ENCODE data around the gene KCMF1. TPM values are rescaled to one million over a fixed set of nuclear protein-coding genes. Genes with fewer than 3 reads are reported as not detected.

The KCMF1 gene
- total RNA-seq, 1 experiment from 2014 or later = 90.1 TPM

GRCh38 chr2:84980263-84980983, 9.5 kb downstream of the KCMF1 start:
- no peak for DNase-seq (ENCODE audit: low spot score)

DNA sequence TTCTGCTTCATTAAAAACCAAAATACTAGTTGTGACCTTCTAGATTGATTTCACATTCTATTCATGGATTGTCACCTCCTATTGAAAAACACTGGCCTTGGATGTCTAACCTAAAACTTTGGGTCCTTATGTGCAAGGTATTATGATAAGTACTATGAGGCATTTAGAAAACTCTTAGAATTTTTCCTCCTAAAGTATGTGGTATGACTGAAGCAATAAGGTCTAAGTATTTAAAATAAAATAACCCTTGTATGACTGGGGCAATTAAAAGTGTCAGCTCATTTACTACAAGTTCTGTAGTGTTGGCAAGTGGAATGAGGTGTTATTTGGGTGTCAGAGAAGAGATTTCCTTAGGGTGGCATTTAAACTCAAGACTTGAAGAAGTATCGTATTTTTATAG, 15.1 kb downstream of the KCMF1 start:
- no peak for DNase-seq (ENCODE audit: low spot score)

DNA sequence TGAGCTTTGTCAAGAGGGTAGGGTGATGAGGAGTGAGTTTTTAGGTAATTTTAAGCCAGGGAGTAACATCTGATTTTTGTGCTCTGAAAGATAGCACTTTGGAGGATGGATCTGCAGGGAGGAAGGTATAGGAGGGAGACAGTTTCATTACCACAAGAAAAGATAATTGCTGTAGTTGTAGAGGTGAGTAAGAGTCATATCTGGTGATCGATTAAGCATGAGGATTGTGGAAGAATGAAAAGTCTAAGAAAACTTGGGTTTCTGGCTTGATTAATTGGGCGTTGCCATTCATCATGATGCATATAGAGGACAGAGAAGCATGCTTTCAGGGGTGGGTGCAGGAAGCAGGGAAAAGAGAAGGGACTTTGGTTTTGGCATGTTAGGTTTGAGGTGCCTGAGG, 18.5 kb downstream of the KCMF1 start:
- DNase-seq (ENCODE audit: low spot score) = no peak

DNA sequence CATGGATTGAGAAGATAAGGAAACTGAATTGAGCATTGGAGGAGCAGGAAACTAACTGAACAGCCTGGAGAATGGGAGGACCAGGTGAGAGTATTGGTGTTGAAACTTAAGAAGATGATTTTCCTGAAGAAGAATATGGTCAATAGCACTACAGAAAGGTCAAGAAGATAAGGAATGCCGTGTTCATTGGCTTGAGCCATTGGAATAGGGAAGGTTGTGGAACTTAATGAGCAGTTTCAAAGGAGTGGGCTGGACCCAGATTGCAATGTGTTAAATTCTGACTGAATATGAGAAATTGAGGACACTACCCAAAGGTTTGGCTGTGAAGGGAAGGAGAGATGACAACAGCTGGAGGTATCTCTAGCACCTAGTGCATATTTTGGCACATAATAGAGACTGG, 19.0 kb downstream of the KCMF1 start:
- no peak for DNase-seq (ENCODE audit: low spot score)

DNA sequence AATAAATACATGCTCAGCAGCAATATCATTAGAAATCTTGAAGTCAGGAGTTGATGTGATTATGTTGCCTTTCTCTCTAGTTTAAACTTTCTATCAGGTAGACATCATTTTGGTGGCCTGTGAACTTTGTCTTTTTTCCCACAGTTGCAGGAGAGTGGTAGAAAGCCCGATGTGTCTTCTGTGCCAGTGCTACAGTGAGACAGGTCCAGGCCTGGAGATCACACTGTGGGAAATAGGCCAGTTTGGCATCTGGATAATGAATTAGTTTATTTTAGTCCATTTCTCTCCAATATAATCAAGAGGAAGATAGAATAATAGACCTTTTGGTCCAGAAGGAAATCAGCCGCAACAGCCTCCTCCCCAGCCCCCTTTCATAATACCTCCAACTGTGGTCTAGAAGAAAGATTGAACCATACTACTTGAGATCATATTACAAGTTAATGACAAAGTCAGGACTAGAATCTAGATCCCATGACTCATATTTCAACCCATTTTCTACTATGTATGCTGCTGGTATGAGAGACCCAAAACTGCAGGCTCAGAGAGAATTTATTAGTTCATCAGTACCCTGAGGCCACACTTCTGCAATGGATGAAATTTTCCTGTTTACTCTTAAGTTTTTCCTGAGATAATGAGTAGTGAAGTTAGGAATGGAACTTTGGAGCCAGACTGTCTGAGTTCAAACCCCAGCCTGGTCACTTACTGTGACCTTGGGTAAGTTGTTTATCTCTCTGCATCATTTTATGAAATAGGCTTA, 20.6 kb downstream of the KCMF1 start:
- peak; percentile 92 for DNase-seq (ENCODE audit: low spot score)

GRCh38 chr2:84995826-84996225, 24.9 kb downstream of the KCMF1 start:
- DNase-seq (ENCODE audit: low spot score) = no peak

DNA sequence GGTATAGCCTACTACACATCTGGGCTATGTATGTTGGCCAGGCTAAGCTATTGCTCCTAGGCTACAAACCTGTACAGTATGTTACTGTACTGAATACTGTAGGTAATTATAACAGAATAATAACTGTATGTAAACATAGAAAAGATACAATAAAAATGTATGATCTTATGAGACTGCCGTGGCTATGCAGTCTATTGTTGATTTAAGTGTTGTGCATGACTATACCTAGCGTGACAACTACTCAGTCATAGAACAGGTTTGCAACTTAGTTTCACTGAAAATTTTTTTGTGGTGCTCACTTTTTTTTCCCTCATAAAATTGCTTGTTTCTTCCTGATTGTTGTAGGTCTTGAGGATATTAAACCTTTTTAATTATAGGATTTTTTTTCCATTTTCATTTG, 25.9 kb downstream of the KCMF1 start:
- no peak for DNase-seq (ENCODE audit: low spot score)

- DNase-seq (ENCODE audit: low spot score) = no peak
These were observed 28.6 kb downstream of the KCMF1 start for GRCh38 chr2:84999553-84999955.

GRCh38 chr2:85001595-85001994, 30.6 kb downstream of the KCMF1 start:
- DNase-seq (ENCODE audit: low spot score) = no peak

DNA sequence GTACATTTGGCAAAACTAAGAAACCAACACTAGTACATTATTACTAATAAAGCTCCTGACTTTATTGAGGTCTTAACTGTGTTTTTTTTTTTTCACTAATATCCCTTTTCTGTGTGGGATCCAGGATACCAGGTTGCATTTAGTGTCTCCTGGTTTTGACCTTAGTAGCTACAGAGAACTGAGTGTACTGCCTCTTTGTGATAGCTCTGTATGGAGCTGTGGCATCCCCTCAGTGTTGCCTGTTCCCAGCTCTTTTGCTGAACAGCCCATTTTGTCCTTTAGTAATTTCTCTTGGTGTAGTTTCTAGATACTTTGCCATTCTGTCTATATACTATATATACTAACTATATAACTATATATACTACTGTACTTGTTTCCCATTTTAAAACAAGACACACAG, 31.6 kb downstream of the KCMF1 start:
- DNase-seq (ENCODE audit: low spot score) = no peak

DNA sequence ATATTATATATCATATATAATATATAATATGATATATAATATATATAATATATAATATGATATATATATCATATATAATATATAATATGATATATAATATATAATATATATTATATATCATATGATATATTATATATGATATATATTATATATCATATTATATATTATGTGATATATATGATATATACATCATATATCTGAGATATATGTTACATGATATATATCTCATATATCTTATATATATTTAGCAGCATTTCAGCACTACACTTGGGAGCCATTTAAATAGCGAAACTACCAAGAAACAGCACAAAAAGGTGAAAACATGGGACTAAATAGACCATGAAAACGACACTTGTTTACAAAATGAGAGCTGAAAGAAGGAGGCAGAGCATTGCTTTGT, 37.3 kb downstream of the KCMF1 start:
- no peak for DNase-seq (ENCODE audit: low spot score)

- no peak for DNase-seq (ENCODE audit: low spot score)
These were observed 38.2 kb downstream of the KCMF1 start for GRCh38 chr2:85009019-85009618.

- no peak for DNase-seq (ENCODE audit: low spot score)
These were observed 39.4 kb downstream of the KCMF1 start for GRCh38 chr2:85010404-85010803.

- DNase-seq (ENCODE audit: low spot score) = no peak
These were observed 40.1 kb downstream of the KCMF1 start for GRCh38 chr2:85011098-85011497.

DNA sequence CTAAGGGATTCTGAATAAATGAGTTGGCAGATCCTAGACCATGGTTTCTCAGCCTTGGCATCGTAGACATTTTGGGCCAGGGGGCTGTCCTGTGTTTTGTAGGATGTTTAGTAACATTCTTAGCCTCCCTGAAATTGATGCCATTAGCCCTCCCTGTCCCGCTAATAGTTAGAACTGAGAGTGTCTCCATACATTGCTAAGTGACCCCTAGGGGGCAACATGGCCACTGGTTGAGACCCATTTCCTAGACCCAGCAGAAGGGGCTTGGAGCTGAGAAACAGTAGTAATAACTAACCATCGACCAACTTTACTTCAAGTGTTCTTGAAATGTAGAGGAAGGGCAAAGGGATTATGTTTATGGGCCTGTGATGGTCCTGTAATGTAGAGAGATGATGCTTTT, 40.8 kb downstream of the KCMF1 start:
- DNase-seq (ENCODE audit: low spot score) = no peak

- DNase-seq (ENCODE audit: low spot score) = no peak
These were observed 41.5 kb downstream of the KCMF1 start for GRCh38 chr2:85012431-85012830.

DNA sequence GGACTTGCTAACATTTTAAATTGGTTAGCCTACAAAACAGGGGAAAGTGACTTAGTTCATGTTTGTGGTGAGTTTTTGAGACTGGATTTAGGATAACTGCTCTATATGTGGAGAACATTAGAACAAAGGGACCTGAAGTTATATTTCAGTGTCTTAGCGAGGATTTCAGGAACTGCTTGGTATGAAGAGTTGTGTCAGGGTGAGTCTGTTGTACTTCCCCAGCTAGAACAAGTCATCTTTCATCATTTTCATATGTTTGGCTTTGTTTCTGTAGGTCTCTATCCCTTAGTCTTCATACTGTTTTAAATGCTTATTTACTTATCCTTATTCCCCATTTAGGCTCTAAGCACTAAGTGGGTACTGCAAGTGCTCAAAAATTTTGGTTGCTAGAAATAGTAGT, 41.9 kb downstream of the KCMF1 start:
- no peak for DNase-seq (ENCODE audit: low spot score)

- no peak for DNase-seq (ENCODE audit: low spot score)
These were observed 44.8 kb downstream of the KCMF1 start for GRCh38 chr2:85015653-85016360.

GRCh38 chr2:85016446-85016845, 45.5 kb downstream of the KCMF1 start:
- DNase-seq (ENCODE audit: low spot score) = no peak

DNA sequence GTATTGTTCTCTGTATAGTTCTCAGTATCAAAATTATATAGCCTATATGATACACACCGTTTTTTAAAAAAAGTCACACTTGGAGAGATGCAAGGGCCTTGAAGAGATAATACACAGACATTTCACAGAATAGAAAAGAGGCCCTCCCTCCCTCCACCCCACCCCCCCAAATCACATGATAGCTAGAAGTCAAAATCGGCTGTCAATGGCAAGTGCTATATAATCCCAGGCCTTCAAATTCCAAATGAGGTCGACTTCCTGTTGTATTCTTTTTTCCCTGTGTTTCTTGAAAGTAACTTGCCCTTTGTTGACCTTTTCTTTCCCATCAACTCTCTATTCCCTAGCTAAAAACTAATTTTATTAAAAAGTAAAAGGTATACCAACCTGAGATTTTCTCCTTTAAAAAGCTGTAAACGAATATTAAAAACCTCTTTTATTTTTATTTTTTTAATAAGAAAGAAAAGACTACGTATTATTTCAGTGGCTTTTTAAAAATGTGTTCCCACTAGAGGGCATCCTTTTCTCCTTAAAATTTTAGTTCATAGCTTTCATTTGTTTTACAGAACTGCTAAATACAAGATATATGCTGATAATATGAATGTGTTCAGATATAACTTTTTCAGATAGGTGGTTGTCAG, 46.6 kb downstream of the KCMF1 start:
- DNase-seq (ENCODE audit: low spot score) = no peak

DNA sequence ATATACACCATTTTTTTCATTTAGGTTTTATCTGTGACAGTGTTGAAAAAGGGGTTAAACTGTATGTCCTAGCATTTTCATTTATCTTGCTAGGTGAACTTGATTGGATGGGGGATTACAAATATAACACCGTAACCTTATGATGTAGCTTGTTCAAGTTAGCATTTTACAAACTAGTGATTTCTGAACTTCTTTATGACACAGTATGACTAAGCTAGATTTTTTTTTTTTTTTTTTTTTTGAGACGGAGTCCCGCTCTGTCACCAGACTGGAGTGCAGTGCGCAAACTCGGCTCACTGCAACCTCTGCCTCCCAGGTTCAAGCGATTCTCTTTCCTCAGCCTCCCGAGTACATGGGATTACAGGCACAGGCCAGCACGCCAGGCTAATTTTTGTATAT, 47.1 kb downstream of the KCMF1 start:
- DNase-seq (ENCODE audit: low spot score) = no peak

DNA sequence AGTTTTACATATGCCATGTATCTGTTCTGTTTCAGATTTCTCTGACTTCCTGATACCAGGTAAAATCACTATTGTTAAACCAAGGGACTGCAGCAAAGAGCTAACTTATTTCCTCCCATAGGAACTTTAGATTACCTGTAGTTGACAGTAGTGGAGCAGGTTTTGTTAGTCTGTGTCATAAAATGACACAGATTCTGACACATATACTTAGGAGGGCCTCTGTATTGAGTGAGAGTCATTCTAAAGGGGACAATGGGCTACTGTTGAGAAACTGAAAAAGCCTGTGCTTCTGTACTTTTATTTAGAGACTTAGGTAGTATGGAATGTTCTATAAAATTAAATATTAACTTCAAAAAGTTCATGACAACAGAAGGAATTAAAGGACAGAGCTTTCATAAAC, 48.2 kb downstream of the KCMF1 start:
- no peak for DNase-seq (ENCODE audit: low spot score)
